NB4 (cell line): ENCODE results near the gene CD36.

ENCODE experiments used
- DNase-seq: peaks from one replicate; pipeline ENCODE4 v3.0.0; 2010; ENCODE audit warnings: low read depth
- H3K4me3 ChIP-seq: one replicate; pipeline ENCODE4 v1.5.1; 2011; ENCODE audit warnings: mild to moderate bottlenecking, low read depth, low read length, moderate library complexity
- CTCF ChIP-seq: IDR thresholded peaks from one replicate; pipeline ENCODE4 v1.5.1; 2012; ENCODE audit warnings: low read depth, low read length
- MAX ChIP-seq: IDR thresholded peaks from 2 replicates; pipeline ENCODE4 v1.6.1; 2011; ENCODE audit warnings: low read depth, low read length
- MYC ChIP-seq: IDR thresholded peaks from 2 replicates; pipeline ENCODE4 v1.6.1; 2011; ENCODE audit warnings: low read depth, low read length
- POLR2A ChIP-seq: IDR thresholded peaks from 2 replicates; pipeline ENCODE4 v1.6.1; 2011; ENCODE audit warnings: mild to moderate bottlenecking; ENCODE audit not compliant: insufficient read length; ENCODE audit errors: extremely low read depth

The CD36 gene

GRCh38 chr7:80644054-80644453 lies 5.6 kb downstream of the CD36 start:
- TF ChIP-seq MAX (no peak), CTCF (no peak), POLR2A (no peak), MYC (no peak)
- DNase-seq, result no peak
- H3K4me3 ChIP-seq, result no peak overlapping the region

GRCh38 chr7:80646083-80646865 lies 7.8 kb downstream of the CD36 start:
- H3K4me3 ChIP-seq, result no peak overlapping the region
- TF ChIP-seq MAX (no peak), POLR2A (no peak), MYC (no peak), CTCF (no peak)
- DNase-seq, result no peak

GRCh38 chr7:80647436-80647835 lies 9.0 kb downstream of the CD36 start:
- no peak for TF ChIP-seq POLR2A
- no peak for TF ChIP-seq MYC
- no peak for TF ChIP-seq CTCF
- no peak for TF ChIP-seq MAX
- H3K4me3 ChIP-seq, result no peak overlapping the region
- no peak for DNase-seq

- TF ChIP-seq CTCF (no peak), MAX (no peak), POLR2A (no peak), MYC (no peak)
- DNase-seq, result no peak
- H3K4me3 ChIP-seq, result no peak overlapping the region
These were observed 9.7 kb downstream of the CD36 start for GRCh38 chr7:80648031-80648600.

GRCh38 chr7:80649011-80649410 lies 10.6 kb downstream of the CD36 start:
- TF ChIP-seq MAX (no peak), CTCF (no peak), MYC (no peak), POLR2A (no peak)
- no peak for DNase-seq
- H3K4me3 ChIP-seq, result no peak overlapping the region
